OCI-LY3 (cell line): ENCODE measurements around the gene RYK.

Experiments used
- H2AFZ ChIP-seq: fragments of 200-600, 300-600 bp; shearing (Covaris generic); 2 replicates; pipeline ENCODE4 v1.6.0; 2014; ENCODE audit warnings: antibody characterized with exemption, low read depth, low read length
- H3K27ac ChIP-seq: fragments of 200-600, 300-600 bp; sonication (generic); 2 replicates; pipeline ENCODE4 v1.5.1; 2014; ENCODE audit warnings: mild to moderate bottlenecking, low read length, moderate library complexity, mixed read lengths
- H3K27me3 ChIP-seq: fragments of 200-600, 300-600 bp; sonication (generic); 2 replicates; pipeline ENCODE4 v1.6.1; 2014; ENCODE audit warnings: low read depth, low read length, mixed read lengths
- H3K36me3 ChIP-seq: fragments of 200-600, 300-600 bp; sonication (generic); replicated peaks from 2 replicates; pipeline ENCODE3; 2014; ENCODE audit warnings: low read depth, low read length, mixed read lengths
- H3K4me1 ChIP-seq: fragments of 300-600, 200-600 bp; sonication (generic); 2 replicates; pipeline ENCODE4 v1.6.1; 2014; ENCODE audit warnings: low read length, mixed read lengths
- H3K4me2 ChIP-seq: fragments of 200-600, 300-600 bp; sonication (generic); 2 replicates; pipeline ENCODE4 v1.6.1; 2014; ENCODE audit warnings: low read length, mixed read lengths
- H3K4me3 ChIP-seq: fragments of 300-600, 200-600 bp; sonication (generic); 2 replicates; pipeline ENCODE4 v1.5.1; 2014; ENCODE audit warnings: antibody characterized with exemption, mild to moderate bottlenecking, low read length, moderate library complexity
- H3K79me2 ChIP-seq: fragments of 300-600, 200-600 bp; shearing (Covaris generic); 2 replicates; pipeline ENCODE4 v1.6.1; 2014; ENCODE audit warnings: mild to moderate bottlenecking, low read length, mixed read lengths
- H3K9ac ChIP-seq: fragments of 300-600, 200-600 bp; shearing (Covaris generic); 2 replicates; pipeline ENCODE4 v1.6.0; 2014; ENCODE audit warnings: mild to moderate bottlenecking, low read length, moderate library complexity
- H3K9me3 ChIP-seq: fragments of 200-600, 300-600 bp; shearing (Covaris generic); 2 replicates; pipeline ENCODE4 v1.6.1; 2014; ENCODE audit warnings: low read length, mixed read lengths; ENCODE audit not compliant: insufficient read depth
- H4K20me1 ChIP-seq: fragments of 200-600, 300-600 bp; sonication (generic); 2 replicates; pipeline ENCODE4 v1.6.1; 2016; ENCODE audit warnings: low read length, mixed read lengths; ENCODE audit not compliant: insufficient read depth
- CTCF ChIP-seq: fragments of 200-600, 300-600 bp; sonication (generic); IDR thresholded peaks from 2 replicates; pipeline ENCODE4 v1.5.1; 2014; ENCODE audit warnings: antibody characterized with exemption, low read length, low read depth
- EZH2phosphoT487 ChIP-seq: fragments of 200-600 bp; shearing (Covaris generic); IDR thresholded peaks from 2 replicates; pipeline ENCODE4 v1.6.1; 2018; ENCODE audit warnings: antibody characterized with exemption, mixed run types, low read depth

Gene RYK

GRCh38 chr3:134267996-134268395 lies 17.3 kb upstream of the RYK start:
- H3K4me2 ChIP-seq, result no peak overlapping the region
- no peaks in the 10 kb centered on the region for H4K20me1 ChIP-seq
- no peaks in the 10 kb centered on the region for H3K9me3 ChIP-seq
- no peaks in the 10 kb centered on the region for H3K79me2 ChIP-seq
- no peak overlapping the region for H3K27ac ChIP-seq
- no peaks in the 10 kb centered on the region for H3K4me1 ChIP-seq
- peaks cover 73% of the 10 kb centered on the region for H3K27me3 ChIP-seq
- H3K36me3 ChIP-seq, result no peaks in the 10 kb centered on the region
- no peak for TF ChIP-seq EZH2phosphoT487
- no peak for TF ChIP-seq CTCF
- no peak overlapping the region for H3K4me3 ChIP-seq
- no peak overlapping the region for H2AFZ ChIP-seq
- H3K9ac ChIP-seq, result no peak overlapping the region

GRCh38 chr3:134260987-134261386 lies 10.3 kb upstream of the RYK start:
- H3K9me3 ChIP-seq, result no peaks in the 10 kb centered on the region
- H3K36me3 ChIP-seq, result no peaks in the 10 kb centered on the region
- no peak overlapping the region for H2AFZ ChIP-seq
- no peak overlapping the region for H3K9ac ChIP-seq
- no peak overlapping the region for H3K27ac ChIP-seq
- TF ChIP-seq CTCF (no peak), EZH2phosphoT487 (no peak)
- peaks cover 60% of the 10 kb centered on the region for H3K27me3 ChIP-seq
- H4K20me1 ChIP-seq, result peaks cover 4% of the 10 kb centered on the region; the same call in 1 of the 2 replicates
- peaks cover 14% of the 10 kb centered on the region for H3K4me1 ChIP-seq
- no peaks in the 10 kb centered on the region for H3K79me2 ChIP-seq
- H3K4me2 ChIP-seq, result no peak overlapping the region
- H3K4me3 ChIP-seq, result no peak overlapping the region

GRCh38 chr3:134258761-134259347 lies 8.2 kb upstream of the RYK start:
- no peaks in the 10 kb centered on the region for H3K9me3 ChIP-seq
- peaks cover 33% of the 10 kb centered on the region for H3K4me1 ChIP-seq
- H2AFZ ChIP-seq, result no peak overlapping the region
- H3K36me3 ChIP-seq, result no peaks in the 10 kb centered on the region
- no peaks in the 10 kb centered on the region for H3K79me2 ChIP-seq
- H3K9ac ChIP-seq, result no peak overlapping the region
- peaks cover 65% of the 10 kb centered on the region for H3K27me3 ChIP-seq
- H4K20me1 ChIP-seq, result peaks cover 10% of the 10 kb centered on the region; the same call in 1 of the 2 replicates
- no peak overlapping the region for H3K27ac ChIP-seq
- H3K4me2 ChIP-seq, result no peak overlapping the region
- TF ChIP-seq CTCF (no peak), EZH2phosphoT487 (no peak)
- no peak overlapping the region for H3K4me3 ChIP-seq

DNA sequence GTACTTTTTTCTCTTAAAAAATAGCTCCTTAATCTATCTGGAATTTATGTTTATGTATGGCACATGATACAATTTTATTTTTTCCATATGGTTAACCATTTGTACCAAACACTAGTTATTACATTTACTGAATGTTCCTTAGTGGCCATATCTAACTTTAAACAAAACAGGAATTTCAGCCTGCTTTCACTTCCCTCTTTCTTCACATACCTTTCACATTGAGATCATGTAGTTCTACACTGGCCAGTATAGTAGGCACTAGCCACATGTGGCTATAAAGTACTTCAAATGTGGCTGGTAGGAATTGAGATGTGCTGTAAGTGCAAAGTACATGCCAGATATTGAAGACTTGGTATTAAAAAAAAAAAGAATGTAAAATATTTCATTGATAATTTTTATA lies 4.7 kb upstream of the RYK start:
- Histone ChIP-seq H3K79me2 (no peaks in the 10 kb centered on the region; the same call in 1 of the 2 replicates), H3K36me3 (no peaks in the 10 kb centered on the region), H3K27me3 (peaks cover 62% of the 10 kb centered on the region), H3K9me3 (no peaks in the 10 kb centered on the region), H3K27ac (no peak overlapping the region), H3K4me3 (no peak overlapping the region), H3K4me2 (no peak overlapping the region), H3K4me1 (peaks cover 34% of the 10 kb centered on the region), H2AFZ (no peak overlapping the region), H4K20me1 (peaks cover 17% of the 10 kb centered on the region; the same call in 1 of the 2 replicates), H3K9ac (no peak overlapping the region)
- TF ChIP-seq CTCF, result no peak
- TF ChIP-seq EZH2phosphoT487, result no peak
